Caki2 (cell line): Measurements from ENCODE around the gene NAPG. TPM values are rescaled to one million over a fixed set of nuclear protein-coding genes. Genes with fewer than 3 reads are reported as not detected.
"Not testable (repeated sequence)": the region's sequence is repeated elsewhere in the genome, so short reads cannot be mapped to it uniquely, and the experiment has no call there.

Experiments
- DNase-seq: peaks from one replicate; pipeline ENCODE4 v3.0.0-alpha.2; 2015; ENCODE audit warnings: low read depth
- in situ Hi-C: cut with HindIII; loops from 2 replicates; pipeline ENCODE4 v1.10.0; 2016; ENCODE audit warnings: low sequenced_read_pairs, low pct_unique_long_range_greater_than_20kb, mixed read lengths
- total RNA-seq: library from RNA; depleted of rRNA; stranded (reverse); fragments of >200 nt; shearing (Covaris generic); gene quantifications from 2 replicates; pipeline ENCODE4 v1.2.3, GENCODE V29; 2014; ENCODE audit warnings: low replicate concordance

Gene NAPG
- total RNA-seq, 1 experiment from 2014 or later, result 34.6 TPM

GRCh38 chr18:10533111-10533510 lies 7.3 kb downstream of the NAPG start:
- DNase-seq, result no peak
- in situ Hi-C loops, result no loop called here

GRCh38 chr18:10536280-10536679 lies 10.5 kb downstream of the NAPG start:
- in situ Hi-C loops, result no loop called here
- no peak for DNase-seq

- in situ Hi-C loops, result no loop called here
- no peak for DNase-seq
Measured at GRCh38 chr18:10537765-10538164, 11.9 kb downstream of the NAPG start.

- DNase-seq, in situ Hi-C loops: not testable (repeated sequence)
Measured at GRCh38 chr18:10539124-10539523, 13.3 kb downstream of the NAPG start.

GRCh38 chr18:10543277-10543676 lies 17.4 kb downstream of the NAPG start:
- no peak for DNase-seq
- in situ Hi-C loops, result no loop called here

- in situ Hi-C loops, result no loop called here
- DNase-seq, result no peak
Measured at GRCh38 chr18:10544093-10544748, 18.4 kb downstream of the NAPG start.

- in situ Hi-C loops, result no loop called here
Measured at GRCh38 chr18:10546557-10547300, 20.9 kb downstream of the NAPG start.

GRCh38 chr18:10552226-10552625 lies 26.4 kb downstream of the NAPG start:
- no peak for DNase-seq
- in situ Hi-C loops, result no loop called here

More at GRCh38 chr18:10546557-10547300, 20.9 kb downstream of the NAPG start:
- no peak for DNase-seq

GRCh38 chr18:10556251-10556650 lies 30.4 kb downstream of the NAPG start:
- in situ Hi-C loops, DNase-seq: not testable (repeated sequence)

- DNase-seq, result no peak
- in situ Hi-C loops, result no loop called here
Measured at GRCh38 chr18:10557085-10557677, 31.4 kb downstream of the NAPG start.

- in situ Hi-C loops, result no loop called here
- DNase-seq, result no peak
Measured at GRCh38 chr18:10558243-10558966, 32.6 kb downstream of the NAPG start.

GRCh38 chr18:10558967-10559298 lies 33.1 kb downstream of the NAPG start:
- DNase-seq, result no peak
- in situ Hi-C loops, result no loop called here

GRCh38 chr18:10559553-10560451 lies 34.0 kb downstream of the NAPG start:
- in situ Hi-C loops, result no loop called here
- no peak for DNase-seq

- in situ Hi-C loops, result no loop called here
- peak; percentile 53 for DNase-seq
Measured at GRCh38 chr18:10560452-10561045, 34.7 kb downstream of the NAPG start.

GRCh38 chr18:10562773-10563160 lies 36.9 kb downstream of the NAPG start:
- DNase-seq, result no peak

GRCh38 chr18:10563886-10564285 lies 38.1 kb downstream of the NAPG start:
- DNase-seq, result no peak

More at GRCh38 chr18:10562773-10563160, 36.9 kb downstream of the NAPG start:
- in situ Hi-C loops, result no loop called here

GRCh38 chr18:10564975-10565773 lies 39.3 kb downstream of the NAPG start:
- no peak for DNase-seq
- in situ Hi-C loops, result no loop called here

More at GRCh38 chr18:10563886-10564285, 38.1 kb downstream of the NAPG start:
- in situ Hi-C loops, result no loop called here
